Measurements from ENCODE around the gene CAPN10. TPM values are rescaled to one million over a fixed set of nuclear protein-coding genes. Genes with fewer than 3 reads are reported as not detected.
"Not testable (repeated sequence)": the region's sequence is repeated elsewhere in the genome, so short reads cannot be mapped to it uniquely, and the experiment has no call there.

Gene CAPN10
- total RNA-seq, 1 donor from 2014 or later = 47.8 TPM

GRCh38 chr2:240611601-240612210 is 25.2 kb downstream of the CAPN10 start:
- Mint-ChIP-seq H3K36me3 (ENCODE audit: low read depth, unreplicated experiment) (peaks cover 3% of the 10 kb centered on the region), H3K27ac (ENCODE audit: unreplicated experiment) (no peak overlapping the region), H3K4me1 (ENCODE audit: unreplicated experiment) (no peaks in the 10 kb centered on the region), H3K27me3 (ENCODE audit: unreplicated experiment) (no peaks in the 10 kb centered on the region), H3K4me3 (ENCODE audit: unreplicated experiment) (no peak overlapping the region), H3K9me3 (ENCODE audit: unreplicated experiment) (no peaks in the 10 kb centered on the region)
- TF ChIP-seq CTCF (IDR thresholded peaks at IDR 0.05; ENCODE audit: unreplicated experiment) = no peak
- DNase-seq (ENCODE audit: low spot score) = no peak

- H3K27ac Mint-ChIP-seq (ENCODE audit: unreplicated experiment) = no peak overlapping the region
- DNase-seq (ENCODE audit: low spot score) = no peak
- TF ChIP-seq CTCF (IDR thresholded peaks at IDR 0.05; ENCODE audit: unreplicated experiment) = no peak
- H3K36me3 Mint-ChIP-seq (ENCODE audit: low read depth, unreplicated experiment) = peaks cover 3% of the 10 kb centered on the region
- H3K4me1 Mint-ChIP-seq (ENCODE audit: unreplicated experiment) = no peaks in the 10 kb centered on the region
- no peak overlapping the region for H3K4me3 Mint-ChIP-seq (ENCODE audit: unreplicated experiment)
- no peaks in the 10 kb centered on the region for H3K27me3 Mint-ChIP-seq (ENCODE audit: unreplicated experiment)
- H3K9me3 Mint-ChIP-seq (ENCODE audit: unreplicated experiment) = no peaks in the 10 kb centered on the region
Observed at GRCh38 chr2:240613781-240614180, 27.2 kb downstream of the CAPN10 start.

GRCh38 chr2:240614391-240614790 is 27.9 kb downstream of the CAPN10 start:
- no peak for TF ChIP-seq CTCF (IDR thresholded peaks at IDR 0.05; ENCODE audit: unreplicated experiment)
- H3K4me3 Mint-ChIP-seq (ENCODE audit: unreplicated experiment) = no peak overlapping the region
- no peak overlapping the region for H3K27ac Mint-ChIP-seq (ENCODE audit: unreplicated experiment)

GRCh38 chr2:240615396-240615795 is 28.9 kb downstream of the CAPN10 start:
- DNase-seq (ENCODE audit: low spot score) = no peak
- no peak overlapping the region for H3K4me3 Mint-ChIP-seq (ENCODE audit: unreplicated experiment)
- no peak for TF ChIP-seq CTCF (IDR thresholded peaks at IDR 0.05; ENCODE audit: unreplicated experiment)
- H3K36me3 Mint-ChIP-seq (ENCODE audit: low read depth, unreplicated experiment) = peaks cover 3% of the 10 kb centered on the region
- no peak overlapping the region for H3K27ac Mint-ChIP-seq (ENCODE audit: unreplicated experiment)
- peaks cover 4% of the 10 kb centered on the region for H3K27me3 Mint-ChIP-seq (ENCODE audit: unreplicated experiment)
- no peaks in the 10 kb centered on the region for H3K9me3 Mint-ChIP-seq (ENCODE audit: unreplicated experiment)
- no peaks in the 10 kb centered on the region for H3K4me1 Mint-ChIP-seq (ENCODE audit: unreplicated experiment)

More at GRCh38 chr2:240614391-240614790, 27.9 kb downstream of the CAPN10 start:
- H3K4me1 Mint-ChIP-seq (ENCODE audit: unreplicated experiment) = no peaks in the 10 kb centered on the region
- H3K27me3 Mint-ChIP-seq (ENCODE audit: unreplicated experiment) = peaks cover 3% of the 10 kb centered on the region
- peaks cover 3% of the 10 kb centered on the region for H3K36me3 Mint-ChIP-seq (ENCODE audit: low read depth, unreplicated experiment)
- no peaks in the 10 kb centered on the region for H3K9me3 Mint-ChIP-seq (ENCODE audit: unreplicated experiment)
- DNase-seq (ENCODE audit: low spot score) = no peak

GRCh38 chr2:240615820-240616547 is 29.4 kb downstream of the CAPN10 start:
- Mint-ChIP-seq H3K9me3 (ENCODE audit: unreplicated experiment) (no peaks in the 10 kb centered on the region), H3K4me3 (ENCODE audit: unreplicated experiment) (no peak overlapping the region), H3K27me3 (ENCODE audit: unreplicated experiment) (peaks cover 4% of the 10 kb centered on the region), H3K4me1 (ENCODE audit: unreplicated experiment) (no peaks in the 10 kb centered on the region), H3K27ac (ENCODE audit: unreplicated experiment) (no peak overlapping the region), H3K36me3 (ENCODE audit: low read depth, unreplicated experiment) (peaks cover 3% of the 10 kb centered on the region)
- no peak for DNase-seq (ENCODE audit: low spot score)
- no peak for TF ChIP-seq CTCF (IDR thresholded peaks at IDR 0.05; ENCODE audit: unreplicated experiment)

- not testable (repeated sequence) for DNase-seq (ENCODE audit: low spot score); H3K4me1 Mint-ChIP-seq (ENCODE audit: unreplicated experiment); H3K4me3 Mint-ChIP-seq (ENCODE audit: unreplicated experiment); H3K9me3 Mint-ChIP-seq (ENCODE audit: unreplicated experiment); H3K36me3 Mint-ChIP-seq (ENCODE audit: low read depth, unreplicated experiment); H3K27me3 Mint-ChIP-seq (ENCODE audit: unreplicated experiment); H3K27ac Mint-ChIP-seq (ENCODE audit: unreplicated experiment)
Observed at GRCh38 chr2:240616860-240617666, 30.5 kb downstream of the CAPN10 start.
